Peyer's patch (tissue), 4 donors: ENCODE data around the gene PDE6A.

ENCODE experiments used
- POLR2A ChIP-seq, 2 donors: fragments of 450-650 bp; IDR thresholded peaks; one replicate each; pipeline ENCODE4 v1.5.1; 2017; ENCODE audit warnings: antibody characterized with exemption in 2 of 2, mild to moderate bottlenecking in 2 of 2, moderate library complexity in 2 of 2
- TF ChIP-seq, protein P1 (sequence below), 6 experiments: fragments of 450-650 bp in 4 of 6; fragments of 200-600 bp in 2 of 6; sonication (generic) in 1 of 6; IDR thresholded peaks; one replicate each; pipeline ENCODE4 v1.5.1; 2017 to 2019; ENCODE audit warnings: antibody characterized with exemption in 6 of 6, mild to moderate bottlenecking in 3 of 6, moderate library complexity in 1 of 6

DNA sequence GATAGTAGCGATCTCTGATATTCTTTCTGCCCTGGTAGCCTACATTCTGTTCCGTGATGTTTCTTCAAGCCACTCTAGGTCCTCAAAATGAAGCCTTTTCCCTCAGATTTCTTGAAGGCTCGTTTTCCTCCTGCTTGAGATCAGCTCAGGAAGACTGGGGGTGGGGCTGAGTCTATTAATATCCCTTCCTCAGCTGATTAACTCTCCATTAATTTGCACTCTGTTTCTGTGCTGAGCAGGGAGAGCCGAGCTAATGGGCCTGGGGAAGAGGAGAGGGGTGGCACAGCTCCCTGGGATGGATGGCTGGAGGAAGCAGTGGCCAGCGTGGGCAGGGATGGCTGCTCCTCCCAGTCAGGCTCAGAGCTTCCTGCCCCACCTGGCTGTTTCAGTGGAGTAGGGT is 121.2 kb downstream of the PDE6A start:
- TF ChIP-seq, protein P1, sequence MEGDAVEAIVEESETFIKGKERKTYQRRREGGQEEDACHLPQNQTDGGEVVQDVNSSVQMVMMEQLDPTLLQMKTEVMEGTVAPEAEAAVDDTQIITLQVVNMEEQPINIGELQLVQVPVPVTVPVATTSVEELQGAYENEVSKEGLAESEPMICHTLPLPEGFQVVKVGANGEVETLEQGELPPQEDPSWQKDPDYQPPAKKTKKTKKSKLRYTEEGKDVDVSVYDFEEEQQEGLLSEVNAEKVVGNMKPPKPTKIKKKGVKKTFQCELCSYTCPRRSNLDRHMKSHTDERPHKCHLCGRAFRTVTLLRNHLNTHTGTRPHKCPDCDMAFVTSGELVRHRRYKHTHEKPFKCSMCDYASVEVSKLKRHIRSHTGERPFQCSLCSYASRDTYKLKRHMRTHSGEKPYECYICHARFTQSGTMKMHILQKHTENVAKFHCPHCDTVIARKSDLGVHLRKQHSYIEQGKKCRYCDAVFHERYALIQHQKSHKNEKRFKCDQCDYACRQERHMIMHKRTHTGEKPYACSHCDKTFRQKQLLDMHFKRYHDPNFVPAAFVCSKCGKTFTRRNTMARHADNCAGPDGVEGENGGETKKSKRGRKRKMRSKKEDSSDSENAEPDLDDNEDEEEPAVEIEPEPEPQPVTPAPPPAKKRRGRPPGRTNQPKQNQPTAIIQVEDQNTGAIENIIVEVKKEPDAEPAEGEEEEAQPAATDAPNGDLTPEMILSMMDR (IDR thresholded peaks at IDR 0.05): no peak
- TF ChIP-seq POLR2A (IDR thresholded peaks at IDR 0.05): no peak
